ENCODE data around the gene HELZ.

DNA sequence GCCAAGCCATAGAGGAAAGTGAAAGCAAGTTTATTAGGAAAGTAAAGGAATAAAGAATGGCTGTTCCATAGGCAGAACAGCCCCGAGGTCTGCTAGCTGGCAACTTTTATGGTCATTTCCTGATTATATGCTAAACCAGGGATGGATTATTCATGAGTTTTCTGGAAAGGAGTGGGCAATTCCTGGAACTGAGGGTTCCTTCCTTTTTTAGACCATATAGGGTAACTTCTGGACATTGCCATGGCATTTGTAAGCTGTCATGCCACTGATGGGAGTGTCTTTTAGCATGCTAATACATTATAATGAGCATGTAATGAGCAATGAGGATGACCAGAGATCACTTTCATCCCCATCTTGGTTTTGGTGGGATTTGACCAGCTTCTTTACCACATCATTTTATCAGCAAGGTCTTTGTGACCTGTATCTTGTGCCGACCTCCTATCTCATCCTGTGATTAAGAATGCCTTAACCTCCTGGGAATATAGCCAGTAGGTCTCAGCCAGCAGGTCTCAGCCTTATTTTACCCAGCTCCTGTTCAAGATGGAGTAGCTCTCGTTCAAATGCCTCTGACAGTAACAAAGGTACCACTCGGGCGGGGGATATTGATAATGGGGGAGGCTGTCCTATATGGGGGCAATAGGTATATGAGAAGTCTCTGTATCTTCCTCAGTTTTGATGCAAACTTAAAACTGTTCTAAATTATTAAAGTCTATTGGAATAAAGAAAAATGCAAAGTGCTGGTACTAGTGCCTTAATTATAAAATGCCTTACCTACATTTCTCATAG, 38.9 kb upstream of the HELZ start:
- no peak for TF ChIP-seq ZNF274 (IDR thresholded peaks at IDR 0.05; ENCODE audit: low read depth, low read length)
- TF ChIP-seq SUZ12 (IDR thresholded peaks at IDR 0.05; ENCODE audit: extremely low read depth, insufficient read depth, insufficient read length): no peak
- no peak for TF ChIP-seq YY1 (IDR thresholded peaks at IDR 0.05; ENCODE audit: insufficient read depth, insufficient read length)

All from NT2/D1 (cell line).